Lung (tissue), 12 donors: ENCODE measurements around the gene SCNN1B. TPM values are rescaled to one million over a fixed set of nuclear protein-coding genes. Genes with fewer than 3 reads are reported as not detected.

Experiments used
- ATAC-seq: fragments of 200-7000 bp; cut with Tn5 transposase; one replicate; pipeline ENCODE4 v1.9.1; 2020; ENCODE audit warnings: moderate number of reproducible peaks; ENCODE audit not compliant: insufficient read depth, low FRiP score
- DNase-seq, 3 donors: peaks; one replicate each; pipeline ENCODE4 v3.0.0-alpha.2; 2013 to 2017
- H3K27ac ChIP-seq, 2 donors: one replicate each; pipeline ENCODE4 v1.5.1; 2013; ENCODE audit warnings: mild to moderate bottlenecking in 2 of 2, moderate library complexity in 2 of 2, control low read depth in 1 of 2, inconsistent platforms in 1 of 2, low read depth in 1 of 2, low read length in 1 of 2
- H3K27me3 ChIP-seq, 3 donors: one replicate each; pipeline ENCODE4 v1.5.1; 2013; ENCODE audit warnings: low read length in 2 of 3; ENCODE audit not compliant: control insufficient read depth in 3 of 3, insufficient read depth in 3 of 3
- H3K36me3 ChIP-seq, 4 donors: one replicate each; pipeline ENCODE4 v1.5.1; 2013; ENCODE audit warnings: low read length in 4 of 4, mild to moderate bottlenecking in 1 of 4, moderate library complexity in 1 of 4; ENCODE audit not compliant: control insufficient read depth in 4 of 4, insufficient read depth in 4 of 4
- H3K4me1 ChIP-seq, 5 donors: one replicate each; pipeline ENCODE4 v1.5.1; 2013; ENCODE audit warnings: low read length in 5 of 5, mild to moderate bottlenecking in 2 of 5, moderate library complexity in 1 of 5; ENCODE audit not compliant: control insufficient read depth in 5 of 5, insufficient read depth in 5 of 5
- H3K4me3 ChIP-seq: one replicate; pipeline ENCODE4 v1.5.1; 2013; ENCODE audit warnings: mild to moderate bottlenecking, control low read depth, moderate library complexity
- H3K9ac ChIP-seq, 2 donors: one replicate each; pipeline ENCODE4 v1.5.1; 2013; ENCODE audit warnings: low read length in 2 of 2, control low read depth in 1 of 2; ENCODE audit not compliant: insufficient read depth in 1 of 2
- H3K9me3 ChIP-seq, 4 donors: one replicate each; pipeline ENCODE4 v1.5.1; 2013; ENCODE audit warnings: low read length in 3 of 4, mild to moderate bottlenecking in 1 of 4, moderate library complexity in 1 of 4; ENCODE audit not compliant: control insufficient read depth in 4 of 4, insufficient read depth in 3 of 4
- WGBS, 2 donors: extraction: QIAGEN DNeasy Blood & Tissue Kit; methylation state at CpG; one replicate each; pipeline ENCODE4 v1.1.7; 2013; 5-methylcytosine and 5-hydroxymethylcytosine counted together
- polyA plus RNA-seq, 2 donors: library from polyadenylated mRNA; stranded (reverse); fragments of 200-250 nt; gene quantifications; one replicate each; pipeline ENCODE4 v1.2.1, GENCODE V29; 2013
- total RNA-seq, 2 donors: library from RNA; depleted of rRNA in 1 of 2; stranded (reverse); fragments of >200 nt in 1 of 2; gene quantifications; one replicate each; pipeline ENCODE4 v1.2.1, GENCODE V29; 2014 to 2021
- TF ChIP-seq, protein P1 (sequence below): IDR thresholded peaks from 2 replicates; pipeline ENCODE4 v1.5.1; 2012; ENCODE audit warnings: mild to moderate bottlenecking; ENCODE audit errors: control extremely low read depth, extremely low read depth
- donor health status: control.
- donor health status: control.
- donor health status: Bipolar disorder and iron deficiency.
- donor health status: healthy.
- donor health status: DM: yes; HTN: yes; CAD: no.

The SCNN1B gene
- total and polyA plus RNA-seq, 4 donors = 16.4 to 58.7 (median 41.3) TPM

DNA sequence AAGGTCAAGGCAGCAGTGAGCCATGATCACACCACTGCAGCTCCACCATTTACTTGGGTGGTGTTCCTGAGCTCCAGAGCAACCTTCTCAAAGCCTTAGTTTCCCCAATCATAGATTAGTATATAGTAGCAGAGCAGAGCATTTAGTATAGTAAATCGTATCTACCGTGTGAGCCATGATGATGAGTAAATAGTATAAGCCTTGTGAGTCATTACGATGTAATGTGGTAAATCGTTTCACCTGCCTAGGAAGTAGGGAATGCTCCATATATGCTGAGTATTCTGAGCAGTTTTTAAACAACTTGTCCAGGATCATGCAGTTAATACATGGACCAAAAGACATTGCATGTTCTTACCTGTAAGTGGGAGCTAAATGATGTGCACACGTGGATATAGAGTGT is 66.4 kb downstream of the SCNN1B start:
- Histone ChIP-seq H3K27ac (no peak overlapping the region), H3K9me3 (no peaks in the 10 kb centered on the region), H3K27me3 (no peaks in the 10 kb centered on the region), H3K9ac (no peak overlapping the region), H3K4me3 (no peak overlapping the region), H3K4me1 (no peaks in the 10 kb centered on the region), H3K36me3 (no peaks in the 10 kb centered on the region)
- no peak for DNase-seq
- TF ChIP-seq, protein P1, sequence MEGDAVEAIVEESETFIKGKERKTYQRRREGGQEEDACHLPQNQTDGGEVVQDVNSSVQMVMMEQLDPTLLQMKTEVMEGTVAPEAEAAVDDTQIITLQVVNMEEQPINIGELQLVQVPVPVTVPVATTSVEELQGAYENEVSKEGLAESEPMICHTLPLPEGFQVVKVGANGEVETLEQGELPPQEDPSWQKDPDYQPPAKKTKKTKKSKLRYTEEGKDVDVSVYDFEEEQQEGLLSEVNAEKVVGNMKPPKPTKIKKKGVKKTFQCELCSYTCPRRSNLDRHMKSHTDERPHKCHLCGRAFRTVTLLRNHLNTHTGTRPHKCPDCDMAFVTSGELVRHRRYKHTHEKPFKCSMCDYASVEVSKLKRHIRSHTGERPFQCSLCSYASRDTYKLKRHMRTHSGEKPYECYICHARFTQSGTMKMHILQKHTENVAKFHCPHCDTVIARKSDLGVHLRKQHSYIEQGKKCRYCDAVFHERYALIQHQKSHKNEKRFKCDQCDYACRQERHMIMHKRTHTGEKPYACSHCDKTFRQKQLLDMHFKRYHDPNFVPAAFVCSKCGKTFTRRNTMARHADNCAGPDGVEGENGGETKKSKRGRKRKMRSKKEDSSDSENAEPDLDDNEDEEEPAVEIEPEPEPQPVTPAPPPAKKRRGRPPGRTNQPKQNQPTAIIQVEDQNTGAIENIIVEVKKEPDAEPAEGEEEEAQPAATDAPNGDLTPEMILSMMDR = no peak
- 71 to 80% methylated on average over 5 of the region's 5 CpGs for WGBS, 2 donors
- no peak for ATAC-seq

DNA sequence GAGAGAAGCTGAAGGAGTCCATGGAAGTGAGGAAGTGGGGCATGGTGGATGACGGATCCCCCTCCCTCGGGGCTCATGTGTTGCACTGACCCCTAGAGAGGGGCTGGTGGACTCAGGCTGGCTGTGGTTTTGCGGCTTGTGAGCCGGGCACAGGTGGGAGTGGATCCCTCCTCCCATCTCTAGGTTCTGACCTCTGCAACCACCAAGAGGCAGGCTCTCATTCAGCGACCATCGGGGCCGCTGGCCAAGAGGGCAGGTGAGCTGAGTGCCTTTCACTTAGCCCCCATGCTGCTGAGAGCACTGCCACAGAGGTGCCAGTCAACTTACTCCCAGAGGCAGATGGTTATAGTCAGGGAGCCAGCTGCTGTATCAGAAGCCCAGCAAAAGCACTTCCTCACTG is 67.3 kb downstream of the SCNN1B start:
- Histone ChIP-seq H3K9me3 (no peaks in the 10 kb centered on the region), H3K4me3 (no peak overlapping the region), H3K36me3 (no peaks in the 10 kb centered on the region), H3K27me3 (no peaks in the 10 kb centered on the region), H3K4me1 (no peaks in the 10 kb centered on the region), H3K27ac (no peak overlapping the region), H3K9ac (no peak overlapping the region)
- TF ChIP-seq, protein P1 = no peak
- ATAC-seq (no peak), DNase-seq (no peak)
- 69 to 73% methylated on average over 7 of the region's 7 CpGs for WGBS, 2 donors

DNA sequence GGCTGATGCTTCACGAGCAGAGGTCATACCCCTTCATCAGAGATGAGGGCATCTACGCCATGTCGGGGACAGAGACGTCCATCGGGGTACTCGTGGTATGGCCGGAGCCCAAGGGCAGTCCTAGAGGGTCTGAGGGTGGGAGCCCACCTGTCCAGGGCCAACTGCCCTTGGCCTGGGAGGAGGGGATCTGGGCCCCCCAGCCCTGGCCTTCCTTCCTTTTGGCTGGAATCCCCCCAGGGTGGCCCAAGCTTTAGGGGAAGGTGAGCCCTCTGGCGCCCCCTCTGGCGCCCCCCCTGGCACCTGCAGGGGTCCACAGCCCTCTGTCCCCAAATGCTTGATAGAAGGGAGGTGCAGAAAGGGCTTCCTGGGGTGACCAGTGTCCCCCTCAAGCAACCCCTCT is 69.3 kb downstream of the SCNN1B start:
- WGBS, 2 donors = 78 to 87% methylated on average over 9 of the region's 9 CpGs
- DNase-seq = no peak

More for the DNA sequence above, 69.3 kb downstream of the SCNN1B start:
- H3K9ac ChIP-seq = no peak overlapping the region
- ATAC-seq = no peak
- H3K9me3 ChIP-seq = no peaks in the 10 kb centered on the region
- no peak overlapping the region for H3K4me3 ChIP-seq
- no peak overlapping the region for H3K27ac ChIP-seq
- peaks cover 0 to 3% (median 0%) of the 10 kb centered on the region in 3 donors for H3K27me3 ChIP-seq
- H3K36me3 ChIP-seq = no peaks in the 10 kb centered on the region
- TF ChIP-seq, protein P1 = no peak
- H3K4me1 ChIP-seq = no peaks in the 10 kb centered on the region
